ENCODE measurements around the gene SLF1.

SLF1 gene

DNA sequence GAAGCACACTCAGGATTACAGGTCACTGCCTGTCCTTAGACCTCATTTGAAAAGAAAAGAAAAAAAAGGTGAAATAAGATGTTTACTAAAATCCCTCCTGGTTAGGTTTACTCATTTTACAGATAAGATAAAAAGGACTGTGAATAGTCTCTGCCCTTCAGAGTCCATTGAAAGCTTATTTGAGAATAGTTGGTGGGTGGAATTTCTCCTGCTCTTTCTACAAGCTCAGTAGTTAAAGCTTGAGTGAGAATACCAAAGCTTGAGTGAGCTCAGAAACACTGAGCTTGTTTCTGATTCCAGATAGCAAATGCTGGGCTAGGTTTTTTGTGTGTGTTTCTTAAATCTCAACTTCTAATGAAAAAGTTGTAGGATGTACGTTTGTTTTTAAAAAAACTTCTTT lies 106.7 kb downstream of the SLF1 start:
- DNase-seq: no peak

GRCh38 chr5:94731471-94731870 lies 113.0 kb downstream of the SLF1 start:
- DNase-seq: no peak

DNA sequence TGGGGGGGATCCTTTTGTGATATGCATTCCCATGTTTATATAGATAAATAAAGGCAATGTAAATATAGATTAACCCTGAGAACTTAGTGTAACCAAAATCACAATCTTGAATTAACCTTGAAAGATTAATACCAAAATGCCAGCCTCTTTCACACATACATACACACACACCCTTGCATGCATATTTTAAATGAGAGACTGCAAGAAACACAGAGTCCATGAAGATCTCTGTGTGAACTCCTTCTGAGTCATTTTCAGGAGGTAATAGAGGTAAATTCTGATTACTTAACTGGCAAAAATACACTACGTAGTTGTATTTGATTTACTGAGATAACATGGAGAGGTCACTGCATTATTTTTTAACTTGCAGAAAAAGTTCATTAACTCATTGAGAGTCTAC lies 118.0 kb downstream of the SLF1 start:
- no peak for DNase-seq

DNA sequence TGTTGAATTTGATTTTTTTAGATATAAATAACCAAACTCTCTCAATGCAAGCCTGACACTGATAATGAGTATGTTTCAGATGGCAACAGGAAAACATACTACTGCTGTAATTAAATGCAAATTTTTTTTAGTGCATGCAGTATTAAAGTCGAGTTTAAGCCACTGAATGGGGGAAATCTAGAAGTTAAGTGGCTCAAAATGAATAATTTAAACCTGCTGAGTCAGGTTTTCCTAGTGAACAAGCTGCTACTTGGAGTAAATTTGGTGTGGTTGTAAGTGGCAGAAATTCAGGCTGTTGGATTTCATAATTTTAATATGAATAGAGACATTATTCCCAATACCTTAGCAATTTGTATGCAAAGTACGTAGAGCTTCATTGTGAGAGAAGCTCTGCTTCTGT lies 121.8 kb downstream of the SLF1 start:
- no peak for DNase-seq

GRCh38 chr5:94742852-94743251 lies 124.4 kb downstream of the SLF1 start:
- no peak for DNase-seq

DNA sequence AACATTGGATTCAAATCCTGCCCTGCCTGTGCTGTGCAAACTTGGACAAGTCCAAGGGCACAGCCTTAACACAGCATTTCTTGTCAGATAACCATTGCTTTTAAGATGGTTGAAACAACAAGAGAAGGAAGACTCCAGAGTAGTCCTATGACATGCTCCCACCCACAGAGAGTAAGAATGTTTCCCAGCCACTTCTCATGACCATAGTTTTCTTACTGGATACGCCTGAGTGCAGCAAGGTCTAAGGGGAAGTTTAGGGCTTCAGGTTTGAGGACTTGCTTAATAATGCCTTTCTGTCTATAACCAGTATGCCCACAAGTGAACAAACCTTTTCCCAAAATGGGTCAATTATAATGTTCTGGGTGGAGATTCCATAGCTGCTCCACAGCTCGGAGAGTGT lies 126.4 kb downstream of the SLF1 start:
- no peak for DNase-seq

DNA sequence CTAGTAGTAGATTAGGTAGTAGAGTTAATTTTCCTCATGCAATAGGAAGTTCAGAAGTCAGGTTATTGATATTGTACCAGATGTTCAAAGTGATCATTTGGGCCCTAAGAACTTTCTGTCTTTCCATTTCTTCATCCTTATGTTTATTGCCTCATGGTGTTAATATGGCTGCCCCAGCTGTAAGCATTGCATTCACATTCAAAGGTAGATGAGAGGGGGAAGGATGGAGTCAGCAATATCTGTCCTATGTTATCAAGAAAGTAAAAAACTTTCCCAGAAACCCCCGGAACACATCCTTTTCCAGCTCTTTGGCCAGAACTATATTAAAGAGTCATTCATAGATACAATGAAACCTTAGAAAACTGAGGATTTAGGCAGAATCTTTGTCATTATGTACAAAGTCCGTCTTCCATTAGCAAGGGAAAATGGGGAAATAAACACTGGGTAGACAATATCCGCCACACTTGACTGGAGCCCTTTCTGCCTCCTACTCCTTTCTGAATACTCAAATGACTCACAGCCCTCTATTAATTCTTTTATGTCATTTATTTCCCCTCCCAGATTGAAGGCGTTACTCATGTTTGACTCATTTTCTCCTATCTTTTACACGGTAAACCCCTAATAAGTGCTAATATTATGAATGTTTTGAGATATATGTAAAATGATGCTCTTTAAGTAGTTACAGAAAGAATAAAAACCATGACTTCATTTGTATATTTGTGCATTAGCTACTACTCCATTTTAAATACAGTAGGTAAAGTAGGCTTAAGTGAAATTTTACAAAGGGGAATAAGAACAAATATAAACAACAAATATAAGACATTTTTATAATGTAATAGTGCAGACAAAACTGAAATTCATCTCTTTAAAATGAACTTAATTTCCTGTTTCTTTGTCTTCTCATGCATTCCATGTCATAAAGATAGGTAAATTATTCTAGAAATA lies 127.6 kb downstream of the SLF1 start:
- no peak for DNase-seq

DNA sequence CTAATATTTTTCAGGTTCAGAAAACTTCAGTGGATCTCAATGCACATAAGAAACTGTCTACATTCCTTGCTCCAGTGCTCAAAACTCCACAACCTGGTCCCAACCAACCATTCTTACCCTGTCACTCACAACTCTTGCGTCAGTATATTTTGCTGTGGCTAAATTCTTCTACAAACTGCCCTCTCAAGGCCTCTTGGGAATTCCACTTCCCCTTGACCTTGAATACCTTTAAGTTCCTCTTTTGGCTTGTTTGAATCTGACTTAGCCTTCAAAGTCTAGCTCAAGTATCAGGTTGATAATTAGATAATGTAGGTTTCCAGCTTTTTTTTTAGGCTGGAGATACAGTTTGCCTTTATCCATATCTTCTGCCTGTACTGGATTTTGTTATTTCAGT lies 128.3 kb downstream of the SLF1 start:
- DNase-seq: no peak
